NCI-H187 treated with DMSO at 0.1 percent for 48 hours (cell line): ENCODE measurements around the gene MLLT3.

Experiments
- DNase-seq: peaks from one replicate; lab custom pipeline; 2025; lab: John Stamatoyannopoulos, UW

The MLLT3 gene

GRCh38 chr9:20625003-20625349 is 2.7 kb upstream of the MLLT3 start:
- DNase-seq, result no peak

DNA sequence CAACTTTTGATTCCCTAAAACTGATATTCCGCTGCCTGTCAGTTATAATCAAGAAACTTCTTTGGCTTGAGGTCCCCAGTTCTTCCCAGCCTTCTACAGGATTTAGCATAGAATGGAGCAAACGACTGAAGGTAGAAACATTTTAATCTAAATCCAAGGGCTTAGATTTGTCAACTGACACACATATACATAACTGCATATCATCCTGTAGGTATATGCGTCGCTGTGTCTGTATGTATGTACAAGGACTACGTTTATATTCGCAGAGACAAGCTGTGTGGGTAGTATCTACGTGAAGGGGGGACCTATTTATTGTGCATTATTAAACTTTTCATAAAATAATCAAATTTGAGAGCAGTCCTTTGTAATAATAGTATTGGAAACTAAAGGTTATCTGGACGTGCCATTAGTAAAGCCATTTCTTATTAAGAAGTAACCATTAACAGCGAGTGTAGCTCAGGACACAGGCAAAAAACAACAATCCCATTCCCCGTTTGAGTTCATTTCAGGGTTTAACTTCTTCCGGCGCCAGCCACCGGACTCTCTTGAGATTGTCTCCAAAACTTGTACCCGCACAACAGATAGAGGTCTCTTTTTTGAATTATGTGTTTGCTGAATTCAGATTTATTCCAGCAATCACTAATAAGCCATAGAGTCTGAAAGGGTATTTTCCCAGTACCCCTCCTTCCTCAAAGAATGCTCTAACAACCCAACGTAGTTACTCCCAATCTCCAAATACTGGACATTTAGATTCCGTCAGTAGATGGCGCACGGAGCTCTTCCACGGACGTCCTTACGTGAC is 2.1 kb upstream of the MLLT3 start:
- DNase-seq, result peak; percentile 22

DNA sequence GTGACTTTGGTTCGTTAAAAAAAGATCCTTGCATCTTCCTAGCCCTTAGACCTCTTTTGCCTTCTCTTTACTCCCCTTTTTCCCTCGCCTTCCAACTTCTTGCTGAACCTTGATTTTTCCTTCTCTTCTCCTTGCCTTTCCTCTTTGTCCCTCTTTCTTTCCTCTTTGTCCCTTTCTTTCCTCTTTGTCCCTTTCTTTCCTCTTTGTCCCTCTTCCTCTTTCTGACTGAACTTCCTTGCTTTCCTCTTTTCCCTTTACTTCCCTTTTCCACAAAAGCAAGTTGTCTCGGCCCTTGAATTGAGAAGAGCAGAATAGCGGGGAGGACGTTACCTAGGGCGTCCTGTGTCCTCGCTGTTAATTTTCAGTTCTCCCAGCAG is 1.4 kb upstream of the MLLT3 start:
- DNase-seq, result no peak

GRCh38 chr9:20623021-20623747 is 885 bp upstream of the MLLT3 start:
- DNase-seq, result no peak

GRCh38 chr9:20621471-20622329 is 599 bp downstream of the MLLT3 start:
- no peak for DNase-seq

- no peak for DNase-seq
These were observed 1.4 kb downstream of the MLLT3 start for GRCh38 chr9:20620650-20621470.

DNA sequence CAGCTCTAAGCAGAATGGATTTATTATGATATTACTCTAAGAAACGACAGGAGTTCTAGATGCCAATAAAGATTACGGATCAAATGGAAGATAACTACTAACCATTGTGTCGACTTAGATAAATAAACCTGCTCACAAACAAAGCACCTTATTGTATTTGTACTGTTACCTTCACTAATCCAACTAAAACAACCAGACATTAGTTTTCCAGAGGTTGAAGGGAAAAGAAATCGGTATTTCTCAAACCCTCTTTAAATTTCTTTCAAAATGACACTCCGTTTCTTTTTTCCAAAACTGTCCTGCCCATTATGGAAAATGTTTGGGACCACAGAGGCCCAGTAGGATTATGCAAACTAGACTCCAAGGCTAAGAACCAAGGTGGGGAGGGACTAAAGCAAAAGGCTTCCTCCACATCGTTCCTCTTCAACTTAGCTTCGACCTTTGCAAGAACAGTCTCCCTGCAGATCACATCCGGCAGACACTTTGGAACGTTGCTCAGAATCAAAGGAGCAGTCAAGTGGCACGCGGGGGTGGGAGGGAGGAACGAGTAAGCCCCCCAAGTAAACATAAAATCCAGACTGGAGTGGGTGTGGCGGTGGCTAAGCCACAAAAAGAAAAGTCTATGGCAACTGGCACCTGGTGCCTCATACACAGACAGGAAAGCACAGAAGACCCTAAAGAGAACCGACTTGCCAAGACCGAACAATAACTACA is 2.7 kb downstream of the MLLT3 start:
- no peak for DNase-seq

- DNase-seq, result no peak
These were observed 3.9 kb downstream of the MLLT3 start for GRCh38 chr9:20618361-20618802.

DNA sequence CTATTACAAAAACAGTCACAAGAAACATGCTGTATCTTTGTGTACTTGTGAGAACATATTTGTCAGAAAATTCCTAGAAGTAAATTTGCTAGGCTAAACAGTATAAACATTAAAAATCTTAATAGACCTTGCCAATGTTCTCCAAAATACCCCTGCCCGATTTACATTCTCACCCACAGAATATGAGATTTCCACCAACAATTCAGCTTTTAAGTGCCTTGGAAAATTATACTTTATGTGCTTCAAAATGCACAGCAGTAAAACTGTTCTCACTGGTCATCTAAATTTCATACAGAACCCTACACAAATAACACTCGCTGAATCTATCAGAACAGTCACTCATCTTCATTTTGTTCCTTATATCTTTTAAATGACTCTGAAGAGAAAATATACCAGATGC is 5.5 kb downstream of the MLLT3 start:
- no peak for DNase-seq

DNA sequence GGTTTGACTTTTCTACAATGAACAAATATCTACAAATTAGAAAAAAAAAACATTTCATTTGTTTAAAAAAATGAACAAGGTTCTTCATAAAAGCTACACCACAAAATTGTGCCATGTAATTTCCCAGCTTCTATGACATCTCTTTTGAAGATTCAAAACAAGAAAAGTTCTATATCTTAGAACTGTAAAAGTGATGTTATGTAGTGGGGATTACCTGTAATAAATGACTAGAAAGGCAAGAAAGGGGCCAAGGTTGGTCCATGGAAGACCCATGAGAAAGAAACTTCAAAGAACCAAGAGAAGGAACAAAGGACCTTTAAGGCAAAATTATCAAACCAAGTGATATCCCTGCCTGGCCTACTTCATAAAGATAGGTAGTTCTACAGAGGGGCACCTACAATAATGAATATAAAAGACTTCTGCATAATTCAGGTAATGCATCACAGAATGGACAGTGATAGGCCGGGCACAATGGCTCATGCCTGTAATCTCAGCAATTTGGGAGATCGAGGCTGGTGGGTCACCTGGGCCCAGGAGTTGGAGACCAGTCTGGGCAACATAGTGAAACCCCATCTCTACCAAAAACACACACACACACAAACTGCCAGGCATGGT is 7.6 kb downstream of the MLLT3 start:
- no peak for DNase-seq

GRCh38 chr9:20611691-20612287 is 10.5 kb downstream of the MLLT3 start:
- no peak for DNase-seq

GRCh38 chr9:20610591-20610990 is 11.7 kb downstream of the MLLT3 start:
- no peak for DNase-seq

DNA sequence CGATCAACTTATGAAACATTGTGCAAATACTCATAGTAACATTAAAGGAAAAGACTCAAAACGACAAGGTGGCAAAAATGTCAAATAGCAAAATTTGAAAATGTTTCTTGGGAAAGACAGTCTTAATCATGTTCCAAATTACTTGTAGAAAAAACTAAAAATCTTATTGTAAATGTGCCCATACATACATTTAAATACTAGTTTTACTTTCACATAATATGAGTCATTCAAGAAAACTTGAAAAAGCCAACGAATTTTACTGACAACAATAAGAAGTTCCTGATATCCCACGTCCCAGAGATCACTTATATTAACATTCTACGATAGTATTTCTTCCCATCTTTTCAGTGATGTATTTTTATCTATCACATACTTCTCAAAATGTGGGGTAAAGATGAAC is 13.7 kb downstream of the MLLT3 start:
- DNase-seq, result no peak

- no peak for DNase-seq
These were observed 15.6 kb downstream of the MLLT3 start for GRCh38 chr9:20606652-20607051.

DNA sequence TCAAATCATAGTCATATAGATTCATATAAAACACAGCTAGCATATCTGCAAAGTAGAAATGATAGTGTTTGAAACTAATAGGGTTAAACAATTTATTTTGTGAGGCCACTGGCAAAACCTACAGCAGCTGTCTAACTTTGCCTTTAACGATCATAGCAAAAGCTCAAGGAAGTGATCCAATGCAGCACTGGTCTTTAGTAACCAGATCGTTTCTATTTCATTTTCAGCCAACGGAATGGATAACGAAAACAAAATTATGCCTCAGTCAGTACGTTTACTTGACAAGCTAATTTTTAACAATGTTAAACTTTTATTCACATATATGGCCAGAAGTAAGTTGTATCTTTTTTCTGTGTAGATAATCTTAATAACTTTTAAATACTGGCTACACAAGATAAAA is 17.7 kb downstream of the MLLT3 start:
- DNase-seq, result no peak

- DNase-seq, result no peak
These were observed 18.6 kb downstream of the MLLT3 start for GRCh38 chr9:20603524-20604268.

- DNase-seq, result no peak
These were observed 21.0 kb downstream of the MLLT3 start for GRCh38 chr9:20601292-20601691.

GRCh38 chr9:20599195-20599594 is 23.1 kb downstream of the MLLT3 start:
- DNase-seq, result no peak

DNA sequence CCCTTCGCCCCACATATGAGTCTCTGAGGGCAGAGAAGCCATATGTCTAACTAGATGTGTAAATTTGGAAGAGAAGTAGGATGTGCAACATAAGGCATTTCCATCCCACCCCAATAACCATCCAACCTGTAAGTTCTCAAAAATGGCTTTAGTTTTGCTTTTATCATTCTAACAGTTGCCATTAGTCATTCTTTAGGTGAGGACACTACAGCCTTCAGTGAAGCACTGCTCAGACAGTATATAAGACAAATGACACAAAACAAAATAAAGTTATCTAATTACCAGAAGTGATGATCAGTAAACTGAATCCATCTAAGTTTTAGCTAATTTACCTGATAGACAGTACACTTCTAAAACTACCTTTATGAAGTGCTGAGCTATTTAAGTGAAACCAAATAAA is 23.9 kb downstream of the MLLT3 start:
- DNase-seq, result no peak

DNA sequence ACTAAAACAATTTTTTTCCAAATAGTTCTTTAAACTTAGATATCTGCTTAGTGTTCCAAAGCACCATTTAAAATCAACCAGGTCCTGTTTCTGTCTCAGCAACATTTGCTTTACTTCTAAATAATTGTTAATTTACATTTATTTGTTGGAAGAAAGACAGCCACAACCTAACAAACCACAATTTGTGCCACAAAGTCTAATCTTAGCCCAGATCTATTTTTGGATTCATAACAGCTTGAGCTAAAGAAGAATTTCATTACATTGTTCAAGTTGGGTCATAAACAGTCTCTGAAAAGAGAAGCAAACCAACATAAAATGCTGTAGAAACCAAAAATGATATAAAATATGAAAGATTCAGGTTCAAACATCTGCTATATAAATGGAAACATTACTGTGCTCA is 24.4 kb downstream of the MLLT3 start:
- no peak for DNase-seq
